ENCODE measurements around the gene BMPER. TPM values are rescaled to one million over a fixed set of nuclear protein-coding genes. Genes with fewer than 3 reads are reported as not detected.

Gene BMPER
- total RNA-seq, 5 donors from 2014 or later (not counting 1 experiment from before 2014, with no cell fraction given) = 0.20 to 0.47 TPM; not detected in 3

DNA sequence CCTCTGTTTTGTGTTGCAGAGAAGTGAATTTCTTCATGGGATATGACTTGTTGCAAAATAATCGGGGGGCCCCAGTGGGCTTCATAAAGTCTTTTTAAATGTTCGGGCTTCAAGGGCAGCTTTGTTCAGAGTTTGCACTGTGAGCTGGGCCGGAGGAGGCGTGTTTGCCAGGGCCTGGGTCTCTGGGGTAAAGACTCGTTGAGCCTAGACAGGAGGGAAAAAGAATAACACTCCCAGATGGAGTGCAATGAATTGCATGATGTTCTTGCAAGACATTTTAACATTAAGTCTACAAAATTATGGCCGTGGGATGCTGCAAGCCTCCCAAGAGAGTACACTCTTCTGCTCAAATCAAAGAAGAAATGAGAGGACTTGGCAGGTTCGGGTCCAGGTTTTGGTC lies 23.6 kb downstream of the BMPER start:
- Mint-ChIP-seq H3K4me3 (no peak overlapping the region), H3K36me3 (no peaks in the 10 kb centered on the region), H3K9me3 (no peaks in the 10 kb centered on the region), H3K27me3 (peaks cover 31 to 32% of the 10 kb centered on the region in 2 donors), H3K4me1 (peaks cover 0 to 2% (median 2%) of the 10 kb centered on the region in 3 donors), H3K27ac (no peak overlapping the region)
- DNase-seq (no peak), ATAC-seq (replicated peaks in 1 of 4) (no peak)
- no peaks in the 10 kb centered on the region for H3K9me3 ChIP-seq
- H3K27me3 ChIP-seq (replicated peaks in 1 of 2; ENCODE audit: control insufficient read depth in 2 of 2, extremely low read depth in 1 of 2, insufficient read depth in 2 of 2, low read length in 1 of 2) = peaks cover 0 to 10% of the 10 kb centered on the region in 2 experiments
- no peak overlapping the region for H3K4me3 ChIP-seq (ENCODE audit: control insufficient read depth in 1 of 2, extremely low read depth in 1 of 2, low read length in 1 of 2)
- H3K4me1 ChIP-seq (ENCODE audit: control insufficient read depth in 1 of 2, extremely low read depth in 1 of 2, insufficient read depth in 2 of 2, low read length in 2 of 2) = no peaks in the 10 kb centered on the region
- POLR2A ChIA-PET = no interaction called here
- CTCF ChIA-PET = no interaction called here
- no peak overlapping the region for H3K27ac ChIP-seq (ENCODE audit: low read length)
- 60% methylated on average over 2 of the region's 7 CpGs for WGBS (ENCODE audit: insufficient coverage)
- H3K36me3 ChIP-seq (ENCODE audit: control insufficient read depth in 2 of 2, extremely low read depth in 1 of 2, insufficient read depth in 1 of 2, low read length in 1 of 2) = no peaks in the 10 kb centered on the region

GRCh38 chr7:33932221-33932620 lies 26.9 kb downstream of the BMPER start:
- Mint-ChIP-seq H3K9me3 (no peaks in the 10 kb centered on the region), H3K27me3 (peaks cover 20 to 22% of the 10 kb centered on the region in 2 donors), H3K36me3 (no peaks in the 10 kb centered on the region), H3K4me1 (peaks cover 0 to 2% (median 2%) of the 10 kb centered on the region in 3 donors), H3K4me3 (no peak overlapping the region), H3K27ac (no peak overlapping the region)
- ATAC-seq (replicated peaks in 1 of 4) (no peak), DNase-seq (no peak)
- no peaks in the 10 kb centered on the region for H3K9me3 ChIP-seq
- no peak overlapping the region for H3K4me3 ChIP-seq (ENCODE audit: control insufficient read depth in 1 of 2, extremely low read depth in 1 of 2, low read length in 1 of 2)
- CTCF ChIA-PET = interaction anchor here (0.6 to 4.5 kb wide), 16 partner anchors 8 to 1166 kb away, joined by 3 to 27 read pairs (median 4); partner anchors contain the start of gene BMPER (in 1 of the 2)
- no CpG with 5 or more reads among the region's 5 CpGs for WGBS (ENCODE audit: insufficient coverage)
- no peak overlapping the region for H3K27ac ChIP-seq (ENCODE audit: low read length)
- POLR2A ChIA-PET = no interaction called here
- H3K4me1 ChIP-seq (ENCODE audit: control insufficient read depth in 1 of 2, extremely low read depth in 1 of 2, insufficient read depth in 2 of 2, low read length in 2 of 2) = no peaks in the 10 kb centered on the region
- H3K27me3 ChIP-seq (replicated peaks in 1 of 2; ENCODE audit: control insufficient read depth in 2 of 2, extremely low read depth in 1 of 2, insufficient read depth in 2 of 2, low read length in 1 of 2) = peaks cover 0 to 10% of the 10 kb centered on the region in 2 experiments
- no peaks in the 10 kb centered on the region for H3K36me3 ChIP-seq (ENCODE audit: control insufficient read depth in 2 of 2, extremely low read depth in 1 of 2, insufficient read depth in 1 of 2, low read length in 1 of 2)

DNA sequence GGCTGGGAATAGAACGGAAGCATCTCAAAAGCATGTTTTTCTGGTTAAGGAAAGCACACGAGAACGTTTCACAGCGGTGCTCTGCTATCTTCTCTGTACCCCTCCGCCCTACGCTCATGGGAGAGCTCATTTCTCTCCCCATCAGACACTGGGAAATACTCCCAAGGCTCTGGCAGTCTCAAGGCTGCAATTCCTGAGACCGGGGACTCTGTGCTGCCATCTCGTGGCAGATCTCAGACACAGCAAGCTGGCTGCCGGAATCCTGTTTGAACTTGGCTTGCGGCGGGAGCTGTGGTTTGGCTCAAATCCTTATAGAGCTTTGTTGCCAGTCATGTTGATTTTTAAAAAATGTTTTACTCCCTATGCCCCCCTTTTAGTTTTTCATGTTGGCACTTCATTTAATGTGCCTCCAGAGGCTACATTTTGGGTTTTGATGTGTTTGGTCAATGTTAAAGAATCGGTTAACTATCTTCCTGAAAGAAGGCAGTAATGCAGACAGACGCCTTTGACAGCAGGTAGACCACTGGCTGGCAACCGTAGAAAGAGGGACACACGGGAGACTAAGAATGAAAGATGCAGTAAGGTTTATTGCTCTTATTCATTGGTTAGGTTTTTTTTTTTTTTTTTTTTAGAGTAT lies 27.6 kb downstream of the BMPER start:
- Mint-ChIP-seq H3K4me1 (peaks cover 0 to 2% (median 2%) of the 10 kb centered on the region in 3 donors), H3K36me3 (no peaks in the 10 kb centered on the region), H3K9me3 (no peaks in the 10 kb centered on the region), H3K27ac (no peak overlapping the region), H3K4me3 (no peak overlapping the region), H3K27me3 (peaks cover 17 to 24% of the 10 kb centered on the region in 2 donors)
- Histone ChIP-seq H3K9me3 (no peaks in the 10 kb centered on the region), H3K4me3 (ENCODE audit: control insufficient read depth in 1 of 2, extremely low read depth in 1 of 2, low read length in 1 of 2) (no peak overlapping the region), H3K36me3 (ENCODE audit: control insufficient read depth in 2 of 2, extremely low read depth in 1 of 2, insufficient read depth in 1 of 2, low read length in 1 of 2) (no peaks in the 10 kb centered on the region), H3K27ac (ENCODE audit: low read length) (no peak overlapping the region), H3K27me3 (replicated peaks in 1 of 2; ENCODE audit: control insufficient read depth in 2 of 2, extremely low read depth in 1 of 2, insufficient read depth in 2 of 2, low read length in 1 of 2) (peaks cover 0 to 8% of the 10 kb centered on the region in 2 experiments), H3K4me1 (ENCODE audit: control insufficient read depth in 1 of 2, extremely low read depth in 1 of 2, insufficient read depth in 2 of 2, low read length in 2 of 2) (no peaks in the 10 kb centered on the region)
- DNase-seq (peak; percentile 1 to 72 (median 44)), ATAC-seq (replicated peaks in 1 of 4) (peak in 2 of 4 experiments; percentile 53 to 56)
- ChIA-PET CTCF (interaction anchor here (0.6 to 4.5 kb wide), 21 partner anchors 9 to 1775 kb away, joined by 3 to 27 read pairs (median 4); partner anchors contain the start of gene BMPER (in 1 of the 2)), POLR2A (no interaction called here)
- WGBS (ENCODE audit: insufficient coverage) = 24% methylated on average over 11 of the region's 15 CpGs

DNA sequence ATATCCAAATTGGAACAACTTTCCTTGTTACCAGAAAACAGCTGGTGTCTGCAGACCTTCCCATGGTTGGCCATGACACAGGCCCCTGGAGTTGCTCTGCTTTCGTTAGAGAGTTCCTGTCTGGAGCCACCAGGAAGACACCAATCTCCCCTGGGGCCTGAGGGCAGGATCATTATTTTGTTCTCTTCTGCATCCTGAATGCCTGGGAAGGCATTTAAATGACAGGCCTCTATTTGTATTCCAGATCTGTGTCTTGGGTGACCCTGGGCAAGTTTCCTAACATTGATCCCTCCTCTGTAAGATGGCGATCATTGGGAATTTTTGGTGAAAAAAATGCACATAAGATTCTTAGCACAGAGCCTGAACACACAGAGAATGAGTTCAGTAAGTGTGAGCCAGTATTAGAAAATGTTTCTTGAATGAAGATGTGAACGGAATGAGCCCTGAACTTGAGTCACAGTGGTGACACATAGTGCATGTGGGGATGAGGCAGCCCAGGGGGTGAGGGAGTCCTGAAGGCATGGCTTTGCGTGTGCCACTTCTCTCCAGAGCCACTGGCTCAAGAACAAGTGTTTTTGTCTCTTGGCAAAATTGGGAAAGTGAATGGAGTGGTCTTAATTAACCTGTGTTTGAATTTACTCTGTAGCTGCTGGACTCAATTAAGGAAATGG lies 28.4 kb downstream of the BMPER start:
- Mint-ChIP-seq H3K36me3 (no peaks in the 10 kb centered on the region), H3K27me3 (peaks cover 17 to 25% of the 10 kb centered on the region in 2 donors), H3K9me3 (no peaks in the 10 kb centered on the region), H3K4me3 (no peak overlapping the region), H3K27ac (no peak overlapping the region), H3K4me1 (peaks cover 0 to 2% (median 2%) of the 10 kb centered on the region in 3 donors)
- POLR2A ChIA-PET = no interaction called here
- DNase-seq (no peak), ATAC-seq (replicated peaks in 1 of 4) (no peak)
- H3K27ac ChIP-seq (ENCODE audit: low read length) = no peak overlapping the region
- H3K9me3 ChIP-seq = no peaks in the 10 kb centered on the region
- no peak overlapping the region for H3K4me3 ChIP-seq (ENCODE audit: control insufficient read depth in 1 of 2, extremely low read depth in 1 of 2, low read length in 1 of 2)
- CTCF ChIA-PET = interaction anchor here (0.6 to 4.5 kb wide), 10 partner anchors 31 to 1168 kb away, joined by 3 to 27 read pairs (median 4); no protein-coding TSS in a partner anchor
- H3K36me3 ChIP-seq (ENCODE audit: control insufficient read depth in 2 of 2, extremely low read depth in 1 of 2, insufficient read depth in 1 of 2, low read length in 1 of 2) = no peaks in the 10 kb centered on the region
- peaks cover 0 to 5% of the 10 kb centered on the region in 2 experiments for H3K27me3 ChIP-seq (replicated peaks in 1 of 2; ENCODE audit: control insufficient read depth in 2 of 2, extremely low read depth in 1 of 2, insufficient read depth in 2 of 2, low read length in 1 of 2)
- 76% methylated on average over 4 of the region's 4 CpGs for WGBS (ENCODE audit: insufficient coverage)
- no peaks in the 10 kb centered on the region for H3K4me1 ChIP-seq (ENCODE audit: control insufficient read depth in 1 of 2, extremely low read depth in 1 of 2, insufficient read depth in 2 of 2, low read length in 2 of 2)

DNA sequence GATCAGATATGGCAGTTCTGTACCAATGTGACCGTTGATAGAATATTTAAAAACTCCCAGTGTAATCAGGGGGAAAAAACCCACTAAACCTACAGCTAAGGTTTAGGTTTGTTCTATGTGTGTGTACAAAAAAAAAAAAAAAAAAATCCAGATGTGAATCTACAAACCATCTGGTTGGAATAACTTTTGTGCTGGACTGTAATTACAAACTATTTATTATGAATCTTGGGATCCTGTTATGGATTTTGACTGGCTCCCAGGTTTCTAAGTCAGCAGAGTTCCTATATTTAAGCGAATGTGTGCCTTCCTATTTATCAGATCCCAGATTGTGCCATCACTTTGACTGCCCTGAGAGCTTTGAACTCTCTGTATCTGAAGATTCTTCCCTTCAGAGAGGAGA lies 29.1 kb downstream of the BMPER start:
- Histone ChIP-seq H3K9me3 (no peaks in the 10 kb centered on the region), H3K4me1 (ENCODE audit: control insufficient read depth in 1 of 2, extremely low read depth in 1 of 2, insufficient read depth in 2 of 2, low read length in 2 of 2) (no peaks in the 10 kb centered on the region), H3K36me3 (ENCODE audit: control insufficient read depth in 2 of 2, extremely low read depth in 1 of 2, insufficient read depth in 1 of 2, low read length in 1 of 2) (no peaks in the 10 kb centered on the region), H3K27ac (ENCODE audit: low read length) (no peak overlapping the region), H3K4me3 (ENCODE audit: control insufficient read depth in 1 of 2, extremely low read depth in 1 of 2, low read length in 1 of 2) (no peak overlapping the region), H3K27me3 (replicated peaks in 1 of 2; ENCODE audit: control insufficient read depth in 2 of 2, extremely low read depth in 1 of 2, insufficient read depth in 2 of 2, low read length in 1 of 2) (peaks cover 0 to 5% of the 10 kb centered on the region in 2 experiments)
- DNase-seq (no peak), ATAC-seq (replicated peaks in 1 of 4) (no peak)
- Mint-ChIP-seq H3K36me3 (no peaks in the 10 kb centered on the region), H3K9me3 (no peaks in the 10 kb centered on the region), H3K4me1 (peaks cover 0 to 2% (median 2%) of the 10 kb centered on the region in 3 donors), H3K27me3 (peaks cover 17 to 25% of the 10 kb centered on the region in 2 donors), H3K27ac (no peak overlapping the region), H3K4me3 (no peak overlapping the region)
- WGBS (ENCODE audit: insufficient coverage) = 100% methylated on average over 1 of the region's 2 CpGs
- ChIA-PET POLR2A (no interaction called here), CTCF (interaction anchor here in 1 of 2 donors (4.5 kb wide), 1 partner anchor 748 kb away, joined by 27 read pairs; no protein-coding TSS in a partner anchor)

- H3K4me3 Mint-ChIP-seq = no peak overlapping the region
- Histone ChIP-seq H3K27me3 (replicated peaks in 1 of 2; ENCODE audit: control insufficient read depth in 2 of 2, extremely low read depth in 1 of 2, insufficient read depth in 2 of 2, low read length in 1 of 2) (peaks cover 0 to 5% of the 10 kb centered on the region in 2 experiments), H3K4me1 (ENCODE audit: control insufficient read depth in 1 of 2, extremely low read depth in 1 of 2, insufficient read depth in 2 of 2, low read length in 2 of 2) (no peaks in the 10 kb centered on the region), H3K27ac (ENCODE audit: low read length) (no peak overlapping the region), H3K9me3 (no peaks in the 10 kb centered on the region), H3K4me3 (ENCODE audit: control insufficient read depth in 1 of 2, extremely low read depth in 1 of 2, low read length in 1 of 2) (no peak overlapping the region), H3K36me3 (ENCODE audit: control insufficient read depth in 2 of 2, extremely low read depth in 1 of 2, insufficient read depth in 1 of 2, low read length in 1 of 2) (no peaks in the 10 kb centered on the region)
- H3K36me3 Mint-ChIP-seq = no peaks in the 10 kb centered on the region
- ATAC-seq (replicated peaks in 1 of 4) = no peak
- H3K27ac Mint-ChIP-seq = no peak overlapping the region
- DNase-seq = no peak
- ChIA-PET CTCF (no interaction called here), POLR2A (no interaction called here)
- H3K27me3 Mint-ChIP-seq = peaks cover 12 to 26% of the 10 kb centered on the region in 2 donors
- no peaks in the 10 kb centered on the region for H3K9me3 Mint-ChIP-seq
- no CpG with 5 or more reads among the region's 5 CpGs for WGBS (ENCODE audit: insufficient coverage)
- peaks cover 0 to 2% (median 2%) of the 10 kb centered on the region in 3 donors for H3K4me1 Mint-ChIP-seq
Observed at GRCh38 chr7:33936503-33936902, 31.2 kb downstream of the BMPER start.
